ENCODE data around the gene PTGDR.

DNA sequence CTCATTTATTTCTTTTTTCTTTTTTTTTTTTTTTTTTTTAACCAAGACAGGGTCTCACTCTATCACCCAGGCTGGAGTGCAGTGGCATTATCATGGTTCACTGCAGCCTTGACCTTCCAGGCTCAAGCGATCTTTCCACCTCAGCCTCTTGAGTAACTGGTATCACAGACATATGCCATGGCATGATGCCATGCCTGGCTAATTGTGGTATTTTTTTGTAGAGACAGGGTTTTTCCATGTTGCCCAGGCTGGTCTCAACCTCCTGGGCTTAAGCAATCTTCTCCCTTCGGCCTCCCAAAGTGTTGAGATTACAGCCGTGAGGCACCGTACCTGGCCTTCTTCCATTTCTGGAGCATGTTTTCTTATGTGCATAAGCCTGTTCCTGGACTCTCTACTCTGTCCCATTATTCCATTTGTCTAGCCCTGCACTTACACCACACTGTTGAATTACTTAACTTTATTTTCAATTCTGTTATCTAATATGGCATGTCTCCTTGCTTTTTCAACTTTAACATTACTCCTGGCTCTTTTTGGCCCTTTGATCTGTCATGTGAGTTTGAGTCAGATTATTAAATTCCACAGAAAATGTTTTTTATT is 47.9 kb upstream of the PTGDR start:
- TF ChIP-seq CTCF (IDR thresholded peaks at IDR 0.05) (no peak), POLR2A (IDR thresholded peaks at IDR 0.05) (no peak), EP300 (IDR thresholded peaks at IDR 0.05) (no peak)
